Measurements from ENCODE around the gene CER1.

CER1 gene, protein sequence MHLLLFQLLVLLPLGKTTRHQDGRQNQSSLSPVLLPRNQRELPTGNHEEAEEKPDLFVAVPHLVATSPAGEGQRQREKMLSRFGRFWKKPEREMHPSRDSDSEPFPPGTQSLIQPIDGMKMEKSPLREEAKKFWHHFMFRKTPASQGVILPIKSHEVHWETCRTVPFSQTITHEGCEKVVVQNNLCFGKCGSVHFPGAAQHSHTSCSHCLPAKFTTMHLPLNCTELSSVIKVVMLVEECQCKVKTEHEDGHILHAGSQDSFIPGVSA
- total RNA-seq = 0 reads per million in 2 experiments

DNA sequence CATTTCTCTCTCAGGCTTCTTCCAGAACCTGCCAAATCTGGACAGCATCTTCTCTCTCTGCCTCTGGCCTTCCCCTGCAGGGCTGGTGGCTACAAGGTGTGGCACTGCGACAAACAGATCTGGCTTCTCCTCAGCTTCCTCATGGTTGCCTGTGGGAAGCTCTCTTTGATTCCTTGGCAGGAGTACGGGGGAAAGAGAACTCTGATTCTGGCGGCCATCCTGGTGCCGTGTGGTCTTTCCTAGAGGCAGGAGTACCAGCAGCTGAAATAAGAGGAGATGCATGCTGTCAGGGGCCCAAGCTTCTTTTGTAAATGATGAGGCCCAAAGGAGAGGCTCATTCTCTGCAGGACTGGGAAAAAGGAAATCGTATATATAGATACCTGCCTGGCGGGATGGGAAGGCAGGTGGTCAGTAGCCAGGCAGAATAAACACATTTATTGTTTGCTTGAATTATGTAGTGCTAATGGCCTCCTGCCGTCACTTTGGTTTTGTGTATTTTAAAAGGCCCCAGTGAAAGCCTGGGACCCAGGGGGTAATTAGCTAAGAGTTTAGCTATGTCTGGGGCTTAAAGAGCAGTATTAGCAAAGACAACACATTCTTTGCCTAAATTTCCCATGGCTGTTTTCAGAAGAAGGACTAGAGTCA, at the start of gene CER1:
Gene CER1 (minus strand): TSS at position 343 of the 645 bp plus-strand sequence. CDS start 61 bp downstream, at position 282.
- DNase-seq (ENCODE audit: low read depth) = no peak

DNA sequence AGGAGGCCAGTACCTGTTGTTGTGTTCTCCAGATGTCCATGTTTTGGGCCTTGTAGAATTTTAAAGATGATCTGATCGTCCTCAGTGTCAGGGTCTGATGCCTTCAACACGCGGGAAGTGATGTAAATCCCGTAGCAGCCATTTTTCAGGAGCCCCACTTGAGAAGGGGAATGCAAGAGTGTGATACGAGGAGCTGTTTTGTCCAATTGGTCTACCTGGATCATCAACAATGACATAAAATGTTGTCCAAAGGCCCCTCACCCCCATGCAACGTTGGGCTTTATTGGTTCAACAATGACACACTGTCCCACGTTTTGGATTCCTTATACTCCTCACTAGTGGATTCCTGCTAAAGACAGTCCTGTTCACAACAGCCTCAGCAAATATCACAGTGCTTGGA, 48.1 kb upstream of the CER1 start:
- DNase-seq (ENCODE audit: low read depth) = no peak

DNA sequence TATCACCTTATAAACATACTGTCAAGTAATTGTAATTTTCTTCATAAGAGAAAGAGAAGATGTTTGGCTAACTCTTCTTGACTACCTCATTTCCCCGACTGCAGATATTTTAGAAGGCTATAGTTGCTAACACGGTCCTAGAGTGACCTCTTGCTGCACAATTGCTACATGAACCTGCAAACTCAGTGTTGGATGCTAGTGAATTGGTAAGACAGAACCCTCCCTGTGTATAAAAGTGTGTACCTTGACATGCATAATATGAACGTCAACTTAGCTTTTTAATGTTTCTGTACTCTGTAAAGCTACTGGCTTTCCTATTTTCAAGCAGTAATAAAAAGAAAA, 46.7 kb upstream of the CER1 start:
- no peak for DNase-seq (ENCODE audit: low read depth)

DNA sequence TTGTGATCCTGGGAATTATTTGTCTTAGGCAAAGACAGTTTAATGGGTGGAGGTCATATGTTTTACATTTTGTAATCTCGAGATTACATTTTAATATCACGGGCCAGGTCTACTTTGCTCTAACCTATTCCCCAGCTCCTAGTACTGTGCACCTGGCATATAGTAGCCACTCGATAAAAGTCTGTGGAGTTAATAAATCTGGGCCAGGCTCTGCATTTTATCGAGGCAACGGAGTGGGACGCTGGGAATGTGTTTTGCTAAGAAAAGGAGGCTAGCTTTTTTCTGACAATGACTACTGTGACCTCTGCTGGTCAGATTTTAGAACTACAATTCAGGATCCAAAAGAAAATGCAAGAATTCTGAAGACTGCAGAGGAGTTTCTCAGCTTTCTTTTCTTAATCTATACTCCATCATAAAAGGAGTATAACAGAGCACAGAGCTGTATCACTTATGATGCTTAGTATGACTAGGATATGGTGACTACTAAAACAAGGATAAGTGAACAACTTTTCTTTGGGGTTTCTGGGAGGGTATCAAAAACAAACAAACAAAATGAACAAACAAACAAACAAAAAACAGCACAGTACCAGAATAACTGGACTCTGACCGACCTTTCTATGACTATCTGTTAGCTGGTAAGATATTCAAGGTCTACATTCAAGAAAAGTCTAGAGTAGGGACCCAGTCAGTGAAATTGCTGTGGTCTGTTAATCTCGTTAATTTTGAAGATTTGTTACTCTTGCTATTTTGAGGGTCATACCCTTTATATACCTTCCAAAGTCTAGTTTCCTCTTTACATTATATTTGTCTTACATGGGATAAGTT, 46.1 kb upstream of the CER1 start:
- no peak for DNase-seq (ENCODE audit: low read depth)

DNA sequence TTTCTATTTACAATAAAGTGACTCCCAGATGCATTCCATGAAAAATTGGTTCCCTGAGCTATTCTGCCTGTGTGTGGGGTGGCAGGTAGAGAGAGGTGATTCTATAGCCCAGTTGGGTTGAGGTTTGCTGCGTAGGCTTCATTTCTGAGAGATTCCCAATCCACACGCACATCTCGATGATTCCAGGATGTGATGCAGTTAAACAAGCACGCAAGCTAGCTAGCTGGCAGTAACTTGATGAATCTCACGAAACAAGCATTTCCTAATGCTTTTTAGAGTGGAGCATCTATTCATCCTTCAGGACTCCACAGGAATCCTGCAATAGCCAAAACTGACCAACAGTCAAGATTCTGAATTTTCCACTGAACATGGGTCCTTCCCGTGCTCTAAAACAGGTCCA, 43.8 kb upstream of the CER1 start:
- no peak for DNase-seq (ENCODE audit: low read depth)

DNA sequence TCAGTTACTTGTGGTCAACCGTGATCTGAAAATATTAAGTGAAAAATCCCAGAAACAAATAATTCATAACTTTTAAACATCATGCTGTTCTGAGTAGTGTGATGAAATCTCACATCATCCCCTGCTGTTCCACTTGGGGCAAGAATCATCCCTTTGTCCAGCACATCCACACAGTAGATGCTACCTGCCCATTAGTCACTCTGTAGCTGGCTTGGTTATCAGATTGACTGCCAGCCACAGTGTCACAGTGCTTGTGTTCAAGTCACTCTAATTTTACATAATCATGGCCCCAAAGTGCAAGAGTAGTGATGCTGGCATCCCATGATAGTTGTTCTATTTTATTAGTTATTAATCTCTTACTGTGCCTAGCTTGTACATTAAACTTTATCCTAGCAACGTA, 39.1 kb upstream of the CER1 start:
- DNase-seq (ENCODE audit: low read depth) = no peak

DNA sequence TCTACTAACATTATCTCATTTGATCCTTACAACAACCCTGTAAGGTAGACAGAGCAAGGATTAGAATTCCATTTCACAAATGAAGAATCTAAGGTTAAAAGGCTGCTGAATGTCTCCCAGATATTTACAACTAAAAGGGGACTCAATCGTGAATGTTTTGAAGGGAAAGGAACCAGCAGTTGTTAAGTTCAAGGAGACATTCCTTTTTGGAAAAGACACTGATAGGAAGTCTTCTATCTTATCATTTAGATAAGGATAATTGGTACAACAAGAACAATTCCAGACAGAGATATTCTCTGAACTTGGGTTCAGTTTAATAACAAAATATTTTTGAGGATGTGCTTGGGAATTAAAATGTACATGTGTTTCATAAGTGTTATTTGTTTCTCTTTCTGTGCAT, 37.5 kb upstream of the CER1 start:
- DNase-seq (ENCODE audit: low read depth) = no peak

DNA sequence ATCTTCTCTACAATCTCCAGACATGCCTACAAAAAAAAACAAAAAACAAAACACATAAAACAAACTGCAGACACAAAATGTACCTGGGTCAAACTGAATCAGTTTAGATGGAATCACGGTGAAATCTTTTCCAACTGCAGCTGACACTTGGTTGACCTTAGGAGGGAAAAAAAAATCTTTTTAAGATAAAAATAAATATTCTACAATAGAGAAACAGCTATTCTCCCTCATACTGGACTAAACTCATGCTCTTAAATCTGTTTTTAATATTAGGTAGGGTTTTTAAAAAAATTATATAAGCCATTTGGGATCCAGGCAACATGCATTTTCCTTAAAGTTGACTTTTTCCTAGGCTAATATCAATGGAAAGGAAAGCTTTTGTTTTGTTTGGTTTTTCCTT, 33.8 kb upstream of the CER1 start:
- DNase-seq (ENCODE audit: low read depth) = no peak

DNA sequence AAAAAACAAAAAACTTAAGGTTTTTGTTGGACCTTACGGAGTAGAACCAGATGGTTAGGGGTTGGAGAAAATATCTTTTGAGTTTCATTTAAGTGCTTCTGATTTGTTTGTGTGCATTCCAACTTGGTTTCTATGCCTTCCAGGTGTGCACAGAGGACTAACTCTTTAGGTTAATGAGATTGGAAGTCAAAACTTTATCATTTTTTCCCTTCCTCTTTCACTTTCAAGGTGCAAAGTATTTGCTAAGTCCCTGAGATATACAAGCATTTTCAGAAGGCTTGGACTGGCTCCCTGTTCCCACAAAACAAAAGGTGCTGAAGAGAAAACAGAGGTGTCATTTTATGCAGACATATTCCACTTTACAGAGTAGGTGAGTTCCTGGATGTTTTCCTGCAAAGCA, 30.3 kb upstream of the CER1 start:
- DNase-seq (ENCODE audit: low read depth) = no peak

DNA sequence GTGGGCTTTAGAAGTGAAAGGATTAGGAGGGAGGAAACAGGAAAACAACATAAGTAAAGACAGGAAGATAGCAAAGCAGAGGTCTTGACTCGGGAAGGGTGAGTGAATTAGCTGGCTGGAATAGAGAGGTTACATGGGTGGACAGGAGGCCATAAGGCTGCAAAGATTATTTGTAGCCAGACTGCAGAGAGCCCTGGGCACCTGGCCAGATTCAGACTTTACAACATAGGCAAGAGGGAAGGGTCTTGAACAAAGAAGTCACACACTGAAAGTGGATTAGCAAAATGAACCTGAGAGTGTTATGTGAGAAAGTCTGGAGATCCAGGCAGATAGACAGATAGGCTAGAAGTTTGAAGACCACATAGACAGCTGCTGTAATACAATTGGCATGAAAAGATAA, 29.7 kb upstream of the CER1 start:
- DNase-seq (ENCODE audit: low read depth) = no peak

DNA sequence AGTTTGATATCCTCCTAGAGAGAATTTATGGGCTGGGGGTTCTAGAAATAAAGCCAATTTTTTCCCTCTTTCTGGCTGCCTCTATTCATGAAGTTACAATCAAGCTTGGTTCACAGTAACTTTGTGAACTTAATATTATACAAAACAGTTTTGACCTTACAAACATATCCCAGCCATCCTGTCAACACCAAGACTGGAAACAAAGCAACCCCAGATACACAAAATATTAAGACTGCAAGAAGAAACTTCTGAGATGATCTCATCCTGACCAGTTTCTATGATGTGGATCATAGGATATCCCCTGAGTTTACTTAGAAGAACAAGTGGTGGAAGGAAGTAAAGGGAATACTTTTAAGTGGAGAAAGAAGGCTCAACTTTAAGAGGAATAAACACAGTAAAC, 28.3 kb upstream of the CER1 start:
- DNase-seq (ENCODE audit: low read depth) = no peak

DNA sequence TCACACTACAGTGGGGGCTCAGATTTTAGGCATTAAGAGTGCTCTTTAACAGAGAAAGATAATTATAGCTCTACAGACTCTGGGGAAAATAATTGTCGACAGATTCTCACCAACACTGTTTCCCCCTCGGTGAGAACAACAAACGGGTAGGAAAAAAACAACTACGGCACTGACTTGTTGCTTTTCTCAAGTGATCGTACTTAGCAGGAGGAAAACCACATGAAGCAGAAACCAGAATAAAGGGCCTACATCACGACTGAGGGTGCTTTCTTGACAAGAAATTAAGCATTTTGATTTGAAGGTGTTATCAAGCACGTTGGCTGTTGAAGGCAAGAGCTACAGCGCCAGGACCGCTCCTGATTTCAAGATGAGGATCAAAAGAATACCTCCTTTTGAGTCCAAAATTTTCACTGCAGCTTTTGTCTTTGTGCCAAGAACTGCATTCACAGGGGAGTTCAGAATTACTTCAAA, 27.2 kb upstream of the CER1 start:
- DNase-seq (ENCODE audit: low read depth) = no peak

DNA sequence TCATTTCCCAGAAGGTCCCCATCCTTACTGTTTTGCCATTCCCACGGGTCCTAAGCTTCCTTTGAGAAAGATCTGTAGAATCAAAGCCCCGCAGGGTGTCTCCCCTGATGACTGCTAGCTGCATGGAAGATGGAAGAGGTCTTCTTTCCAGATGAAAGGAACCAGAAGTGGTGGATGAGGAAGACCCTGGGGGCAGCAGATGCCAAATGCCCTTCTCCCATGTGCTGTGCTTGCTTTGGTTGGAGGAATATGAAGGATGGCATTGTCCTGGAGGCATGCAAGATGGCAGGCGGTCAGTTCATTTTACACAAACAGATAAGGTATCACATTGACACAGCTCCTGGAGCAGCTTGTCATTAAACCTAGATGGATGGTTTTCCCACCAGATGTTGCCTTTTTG, 25.8 kb upstream of the CER1 start:
- DNase-seq (ENCODE audit: low read depth) = no peak

DNA sequence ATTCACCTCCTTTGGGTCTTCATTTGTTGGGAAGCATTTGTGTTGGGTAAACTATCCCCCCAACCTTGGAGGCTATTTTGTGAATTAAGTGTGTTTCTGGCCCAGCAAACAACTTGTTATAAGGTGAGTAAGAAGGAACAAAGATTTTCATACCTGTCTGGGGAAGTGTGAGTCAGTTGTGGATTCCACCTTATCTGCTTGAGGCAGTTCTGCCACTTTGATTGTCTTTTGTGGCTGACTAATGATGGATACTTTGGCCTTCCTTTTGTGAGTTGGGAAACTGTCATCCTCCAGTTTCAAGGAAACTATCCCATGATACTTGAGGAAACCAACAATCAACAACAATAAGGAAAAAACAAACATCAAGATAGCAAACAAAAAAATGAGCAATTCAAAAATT, 24.6 kb upstream of the CER1 start:
- no peak for DNase-seq (ENCODE audit: low read depth)

DNA sequence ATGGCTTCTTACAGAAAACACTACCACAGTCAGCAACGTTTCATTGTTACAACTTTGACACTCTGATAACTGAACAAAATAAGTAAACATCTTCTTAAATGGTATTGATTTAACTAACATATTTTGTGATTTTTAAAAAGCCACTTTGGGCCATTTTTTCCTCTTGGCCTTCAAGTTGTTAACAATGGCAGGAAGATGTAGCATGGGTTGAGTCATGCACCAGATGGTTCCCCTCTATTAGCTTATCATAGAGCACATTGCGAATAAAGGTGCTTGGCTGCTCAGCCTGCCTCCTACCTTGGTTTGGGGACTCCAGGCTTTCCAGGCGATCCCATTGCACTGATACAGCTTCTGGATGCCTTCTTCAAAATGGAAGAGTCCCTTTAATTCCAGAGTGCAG, 24.1 kb upstream of the CER1 start:
- no peak for DNase-seq (ENCODE audit: low read depth)

DNA sequence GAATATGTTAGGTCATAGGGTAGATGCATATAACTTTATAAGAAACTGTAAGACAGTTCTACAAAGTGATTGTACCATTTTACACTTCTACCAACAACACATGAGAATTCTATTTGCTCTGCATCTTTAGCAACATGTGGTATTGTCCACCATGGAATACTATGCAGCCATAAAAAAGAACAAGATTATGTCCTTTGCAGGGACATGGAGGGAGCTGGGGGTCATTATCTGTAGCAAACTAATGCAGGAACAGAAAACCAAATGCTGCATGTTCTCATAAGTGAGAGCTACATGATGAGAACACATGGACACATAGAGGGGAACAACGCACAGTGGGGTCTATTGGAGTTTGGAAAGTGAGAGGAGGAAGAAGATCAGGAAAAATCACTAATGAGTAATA, 22.2 kb upstream of the CER1 start:
- no peak for DNase-seq (ENCODE audit: low read depth)

DNA sequence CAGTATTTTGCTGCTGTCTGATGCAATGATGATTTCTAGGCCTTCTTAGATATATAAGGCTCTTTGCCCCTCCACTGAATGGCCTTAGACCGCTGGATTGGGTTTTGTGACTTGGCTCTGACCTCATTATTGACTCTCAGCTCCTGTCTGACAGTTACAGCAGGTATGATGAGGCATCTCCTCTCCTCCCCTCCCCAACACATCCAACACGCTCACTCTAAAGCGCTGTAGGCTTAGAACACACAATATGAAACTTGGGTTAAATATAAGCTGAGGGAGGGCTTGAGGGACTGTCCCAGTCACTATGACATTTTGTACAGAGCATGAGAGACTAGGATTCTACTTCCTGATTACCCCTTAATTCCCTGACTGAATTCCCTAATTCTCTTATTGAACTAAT, 18.8 kb upstream of the CER1 start:
- DNase-seq (ENCODE audit: low read depth) = no peak

DNA sequence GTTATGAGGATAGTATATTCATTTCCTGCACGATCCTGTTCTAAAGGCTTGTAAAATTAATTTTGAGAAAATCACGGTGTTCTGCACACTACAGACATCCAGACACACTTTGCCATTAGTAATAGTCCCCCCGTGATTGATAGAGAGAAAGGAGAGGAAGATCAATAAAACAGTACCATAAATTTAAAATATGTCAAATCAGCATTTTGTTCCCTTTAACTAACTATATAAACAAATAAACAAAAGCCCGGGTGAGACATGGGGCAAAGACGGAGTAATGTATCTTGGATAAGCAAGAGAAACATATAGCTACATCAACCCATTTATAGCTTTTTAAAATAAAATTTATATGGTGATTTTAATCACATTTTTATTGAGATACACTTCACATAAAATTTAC, 10.6 kb upstream of the CER1 start:
- DNase-seq (ENCODE audit: low read depth) = no peak

DNA sequence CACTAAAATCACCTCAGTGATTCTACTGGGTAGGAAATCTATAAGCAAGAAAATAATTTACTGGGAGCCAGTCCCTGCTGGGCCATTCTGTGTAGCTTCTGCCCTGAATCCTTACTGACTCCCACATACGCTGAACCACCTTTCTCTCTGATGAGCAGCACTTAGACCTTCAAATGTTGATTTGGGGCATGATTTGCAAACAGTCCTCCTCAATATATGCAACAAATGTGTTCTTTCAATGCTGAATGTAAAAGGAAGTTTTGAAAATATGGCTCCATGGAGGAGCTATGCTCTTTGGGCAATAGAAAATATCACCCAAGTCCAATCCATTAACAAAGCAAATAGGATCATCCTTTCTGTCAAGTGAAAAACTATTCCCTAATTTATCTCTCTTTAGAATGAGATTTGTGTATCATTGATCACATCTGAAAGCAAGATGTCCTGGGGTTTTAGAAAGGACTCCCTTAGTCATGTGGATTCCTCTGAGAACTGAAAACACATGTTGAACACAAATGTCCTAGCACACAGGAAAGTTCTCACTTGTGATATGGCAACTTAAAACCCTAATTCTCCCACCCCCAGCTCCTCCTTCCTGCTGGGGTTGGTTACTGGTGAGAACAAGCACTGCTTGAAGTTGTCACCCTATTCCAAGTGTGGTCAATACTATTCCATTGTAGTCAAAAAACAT, 8.9 kb upstream of the CER1 start:
- no peak for DNase-seq (ENCODE audit: low read depth)

DNA sequence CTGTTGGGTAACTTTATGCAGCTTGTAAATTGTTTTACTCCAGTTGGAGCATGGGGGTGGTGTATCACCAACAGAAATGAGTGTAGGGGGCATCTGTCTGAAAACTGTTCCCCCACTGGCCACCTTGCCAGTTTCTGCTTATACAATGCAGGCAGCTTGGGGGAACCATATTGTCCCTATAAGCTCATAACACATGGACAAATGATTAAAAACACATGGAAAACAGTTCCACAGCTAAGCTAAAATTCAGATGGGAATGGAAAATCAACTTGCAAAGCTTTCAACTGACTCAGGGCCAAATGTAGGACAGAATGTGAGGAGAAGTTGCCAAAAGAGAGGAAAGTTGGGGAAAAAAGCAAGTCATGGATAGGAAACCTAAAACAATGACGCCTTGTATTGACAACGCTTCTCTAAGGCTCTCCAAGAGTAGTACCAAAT, 7.9 kb upstream of the CER1 start:
- DNase-seq (ENCODE audit: low read depth) = no peak

DNA sequence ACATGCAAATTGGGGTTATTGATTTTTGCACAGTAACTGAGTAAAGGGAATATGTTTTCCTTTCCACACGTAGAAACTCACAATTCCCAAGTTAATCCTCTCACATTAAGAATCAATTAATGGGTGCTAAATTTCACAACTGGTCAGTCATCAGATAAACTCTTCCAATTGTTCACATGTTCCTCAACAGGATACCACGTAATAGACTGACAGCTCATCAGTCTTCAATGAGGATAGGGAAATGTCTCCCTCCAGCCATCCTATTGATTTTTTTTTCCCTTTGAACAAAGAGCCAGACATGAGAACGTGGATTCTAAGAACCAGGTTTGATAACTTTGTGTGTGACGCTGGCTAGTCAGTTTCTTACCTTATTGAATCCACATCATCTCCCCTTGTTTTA, 768 bp upstream of the CER1 start:
- DNase-seq (ENCODE audit: low read depth) = no peak

DNA sequence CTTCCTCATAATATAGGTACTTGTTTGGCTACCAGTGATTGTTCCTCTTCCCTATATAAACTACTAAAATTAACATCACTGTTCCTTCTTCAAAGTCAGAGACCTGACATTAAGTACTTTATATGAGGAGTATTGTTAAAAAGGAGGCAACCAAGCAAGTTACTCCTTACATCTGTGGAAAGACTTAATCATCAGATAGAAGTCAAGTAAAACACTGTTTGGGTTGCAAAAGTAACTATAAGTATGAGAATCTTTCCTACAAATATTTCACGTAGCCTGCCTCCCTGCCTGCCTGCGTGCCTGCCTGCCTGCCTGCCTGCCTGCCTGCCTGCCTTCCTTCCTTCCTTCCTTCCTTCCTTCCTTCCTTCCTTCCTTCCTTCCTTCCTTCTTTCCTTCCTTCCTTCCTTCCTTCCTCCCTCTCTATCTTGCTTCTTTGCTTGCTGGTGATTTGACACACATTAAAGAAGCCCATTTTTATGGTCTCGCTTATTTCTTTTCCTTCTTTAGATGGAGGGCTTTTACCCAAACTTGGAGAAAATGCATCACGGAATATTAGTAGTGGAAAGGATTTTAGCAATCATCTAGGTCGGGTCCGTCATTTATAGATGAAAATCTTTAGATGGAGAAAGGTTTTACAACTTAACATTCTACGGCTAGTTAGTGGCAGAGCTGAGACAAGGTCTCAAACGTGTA, 3.2 kb downstream of the CER1 start:
- no peak for DNase-seq (ENCODE audit: low read depth)
